Colonic mucosa (tissue), 4 donors: ENCODE measurements around the gene BTNL8. TPM values are rescaled to one million over a fixed set of nuclear protein-coding genes. Genes with fewer than 3 reads are reported as not detected.
A peak's percentile ranks its signal among the peaks of the same experiment; 100 is the strongest.

Experiments used
- DNase-seq: peaks from one replicate; pipeline ENCODE4 v3.0.0-alpha.2; 2020
- H3K27ac ChIP-seq: fragments of 200-600 bp; one replicate; pipeline ENCODE4 v1.8.0; 2021
- H3K27me3 ChIP-seq: fragments of 200-600 bp; one replicate; pipeline ENCODE4 v1.8.0; 2021
- H3K36me3 ChIP-seq: fragments of 200-600 bp; one replicate; pipeline ENCODE4 v1.8.0; 2021
- H3K4me1 ChIP-seq: fragments of 200-600 bp; one replicate; pipeline ENCODE4 v1.8.0; 2021; ENCODE audit warnings: mild to moderate bottlenecking
- H3K4me3 ChIP-seq: fragments of 200-600 bp; one replicate; pipeline ENCODE4 v1.8.0; 2021
- H3K9ac ChIP-seq, 2 donors: one replicate each; pipeline ENCODE4 v1.7.0; 2013; ENCODE audit warnings: control low read depth in 2 of 2, low read depth in 2 of 2, low read length in 2 of 2
- H3K9me3 ChIP-seq: fragments of 200-600 bp; one replicate; pipeline ENCODE4 v1.8.0; 2021
- CTCF ChIP-seq: fragments of 200-600 bp; IDR thresholded peaks from one replicate; pipeline ENCODE4 v1.8.0; 2022; ENCODE audit warnings: antibody characterized with exemption, mild to moderate bottlenecking
- intact Hi-C: fragments of 100-400 bp; cut with DNase I; formaldehyde crosslinking; loops from one replicate; pipeline ENCODE4 v1.14.1; 2022
- total RNA-seq, 2 donors: library from RNA; stranded (reverse); fragmentation: NEBNext Ultra II Directional in 1 of 2; extraction: Animal tissue kit (Norgen Biotek cat#: 25700) in 1 of 2; gene quantifications; one replicate each; pipeline ENCODE4 v1.2.1, GENCODE V29; 2021
- donor health status: healthy.
- donor health status: DM: no; HTN: no; CAD: no.
- donor health status: DM: no; HTN: no; CAD: no.

Gene BTNL8
- 10 to 100 TPM; 51.6 to 88.1 TPM for total RNA-seq

GRCh38 chr5:180898621-180899246 lies at the start of gene BTNL8:
Gene BTNL8 (plus strand): TSS chr5:180899159. CDS start chr5:180899311, 152 bp downstream.
- peak within 1 kb of the TSS; percentile 27 for H3K4me3 ChIP-seq
- no peaks in the 10 kb centered on the region for H3K36me3 ChIP-seq
- intact Hi-C loops, result no loop called here
- no peaks in the 10 kb centered on the region for H3K27me3 ChIP-seq
- H3K4me1 ChIP-seq, result no peaks in the 10 kb centered on the region
- peak within 1 kb of the TSS; percentile 84 for H3K27ac ChIP-seq
- no peak for TF ChIP-seq CTCF
- H3K9me3 ChIP-seq, result no peaks in the 10 kb centered on the region
- peak; percentile 83 for DNase-seq
- H3K9ac ChIP-seq, result peak within 1 kb of the TSS in 1 of 2 donors; percentile 29

GRCh38 chr5:180849827-180850226 lies 49.1 kb upstream of the BTNL8 start:
- Histone ChIP-seq H3K4me1 (no peaks in the 10 kb centered on the region), H3K9ac (no peak overlapping the region), H3K27me3 (no peaks in the 10 kb centered on the region), H3K27ac (no peak overlapping the region), H3K4me3 (no peak overlapping the region), H3K9me3 (no peaks in the 10 kb centered on the region), H3K36me3 (peaks cover 20% of the 10 kb centered on the region)
- DNase-seq, result no peak
- intact Hi-C loops, result no loop called here
- TF ChIP-seq CTCF, result no peak

GRCh38 chr5:180850434-180851078 lies 48.4 kb upstream of the BTNL8 start:
- H3K36me3 ChIP-seq, result peaks cover 20% of the 10 kb centered on the region
- no peaks in the 10 kb centered on the region for H3K4me1 ChIP-seq
- intact Hi-C loops, result no loop called here
- H3K27ac ChIP-seq, result no peak overlapping the region
- no peak for DNase-seq
- no peaks in the 10 kb centered on the region for H3K27me3 ChIP-seq
- no peak overlapping the region for H3K9ac ChIP-seq
- no peak for TF ChIP-seq CTCF
- H3K9me3 ChIP-seq, result no peaks in the 10 kb centered on the region
- no peak overlapping the region for H3K4me3 ChIP-seq

GRCh38 chr5:180852495-180852894 lies 46.5 kb upstream of the BTNL8 start:
- peaks cover 20% of the 10 kb centered on the region for H3K36me3 ChIP-seq
- no peak for TF ChIP-seq CTCF
- intact Hi-C loops, result no loop called here

GRCh38 chr5:180853121-180853847 lies 45.7 kb upstream of the BTNL8 start:
- Histone ChIP-seq H3K4me1 (no peaks in the 10 kb centered on the region), H3K27me3 (no peaks in the 10 kb centered on the region), H3K36me3 (peaks cover 20% of the 10 kb centered on the region), H3K27ac (no peak overlapping the region), H3K9me3 (no peaks in the 10 kb centered on the region), H3K9ac (no peak overlapping the region), H3K4me3 (no peak overlapping the region)
- TF ChIP-seq CTCF, result no peak
- intact Hi-C loops, result no loop called here
- no peak for DNase-seq

More at GRCh38 chr5:180852495-180852894, 46.5 kb upstream of the BTNL8 start:
- no peak for DNase-seq
- no peak overlapping the region for H3K9ac ChIP-seq
- no peak overlapping the region for H3K27ac ChIP-seq
- H3K4me3 ChIP-seq, result no peak overlapping the region
- no peaks in the 10 kb centered on the region for H3K4me1 ChIP-seq
- H3K27me3 ChIP-seq, result no peaks in the 10 kb centered on the region
- no peaks in the 10 kb centered on the region for H3K9me3 ChIP-seq
